Measurements from ENCODE around the gene AARS1.
A peak's percentile ranks its signal among the peaks of the same experiment; 100 is the strongest.
"Not testable (repeated sequence)": the region's sequence is repeated elsewhere in the genome, so short reads cannot be mapped to it uniquely, and the experiment has no call there.

Gene AARS1

DNA sequence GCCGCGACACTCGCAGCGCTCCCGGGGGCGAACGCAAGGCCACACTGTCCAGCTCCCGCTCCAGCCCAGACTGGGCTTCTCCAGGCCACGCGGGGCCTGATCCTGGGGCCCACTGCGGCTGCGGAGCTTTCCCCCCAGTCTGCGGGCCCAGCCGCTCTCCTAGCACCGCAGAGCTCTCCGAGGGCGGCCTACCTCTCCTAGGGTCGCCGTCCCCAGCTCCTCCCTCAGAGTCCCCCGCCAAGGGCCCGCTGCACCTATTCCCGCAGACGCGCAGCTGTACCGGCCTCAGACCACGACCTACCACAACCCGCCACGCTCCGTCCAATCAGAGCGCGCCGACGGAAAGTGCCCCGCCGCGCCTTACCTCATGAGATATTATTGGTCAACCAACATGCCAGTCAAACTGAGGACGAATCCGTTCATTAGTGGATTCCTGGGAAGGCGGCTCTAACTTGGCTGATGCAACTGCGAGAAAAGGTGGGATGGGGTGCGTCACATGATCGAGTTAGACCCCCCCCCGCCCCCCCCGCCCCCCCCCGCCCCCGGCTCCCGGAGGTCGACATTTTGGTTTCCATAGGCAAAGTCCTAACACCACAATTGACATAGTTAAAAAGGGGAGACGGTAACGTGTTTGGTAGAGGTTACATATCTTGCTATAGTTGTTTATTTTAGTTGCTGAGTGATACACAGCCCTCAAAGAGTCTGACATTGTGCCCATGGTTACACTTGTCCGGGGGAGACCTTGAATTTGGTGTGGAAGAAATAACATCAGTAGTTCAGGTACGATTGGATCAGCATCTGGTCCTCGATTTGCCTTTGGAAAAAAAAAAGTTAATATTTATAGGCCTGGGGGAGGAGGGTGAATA lies at the start of gene AARS1:
Gene AARS1, minus strand, starts transcription at position 278 of the 866 bp plus-strand sequence. CDS start 6,743 bp downstream, outside the sequence.
- peak; percentile 99 for DNase-seq

DNA sequence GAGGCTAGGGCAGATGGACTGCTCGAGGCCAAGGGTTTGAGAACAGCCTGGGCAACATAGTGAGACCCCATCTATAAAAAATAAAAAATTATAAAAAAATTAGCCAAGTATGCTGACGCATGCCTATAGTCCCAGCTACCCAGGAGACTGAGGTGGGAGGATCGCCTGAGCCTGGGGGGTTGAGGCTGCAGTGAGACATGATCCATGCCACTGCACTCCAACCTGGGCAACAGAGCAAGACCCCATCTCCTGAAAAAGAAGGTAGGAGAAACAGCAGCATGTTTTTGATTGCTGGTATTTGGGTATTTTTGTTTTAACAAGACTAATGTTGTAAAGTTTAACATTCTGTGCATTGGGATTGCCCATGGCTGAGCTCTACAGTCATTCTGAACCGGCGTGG lies 48.5 kb upstream of the AARS1 start:
- DNase-seq = no peak

DNA sequence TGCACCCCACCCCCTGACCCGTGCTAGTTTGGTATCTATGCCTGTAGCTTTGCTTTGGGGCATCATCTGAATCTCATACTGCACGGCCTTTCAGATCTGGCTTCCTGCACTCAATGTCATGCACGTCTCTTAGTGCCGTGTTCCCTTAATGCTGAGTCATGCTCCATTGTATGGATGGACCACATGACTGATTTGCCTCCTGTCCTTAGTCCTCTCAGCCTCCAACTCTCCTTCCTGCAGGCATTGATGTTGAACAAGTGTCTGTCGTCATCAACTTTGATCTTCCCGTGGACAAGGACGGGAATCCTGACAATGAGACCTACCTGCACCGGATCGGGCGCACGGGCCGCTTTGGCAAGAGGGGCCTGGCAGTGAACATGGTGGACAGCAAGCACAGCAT lies 43.4 kb upstream of the AARS1 start:
- not testable (repeated sequence) for DNase-seq

DNA sequence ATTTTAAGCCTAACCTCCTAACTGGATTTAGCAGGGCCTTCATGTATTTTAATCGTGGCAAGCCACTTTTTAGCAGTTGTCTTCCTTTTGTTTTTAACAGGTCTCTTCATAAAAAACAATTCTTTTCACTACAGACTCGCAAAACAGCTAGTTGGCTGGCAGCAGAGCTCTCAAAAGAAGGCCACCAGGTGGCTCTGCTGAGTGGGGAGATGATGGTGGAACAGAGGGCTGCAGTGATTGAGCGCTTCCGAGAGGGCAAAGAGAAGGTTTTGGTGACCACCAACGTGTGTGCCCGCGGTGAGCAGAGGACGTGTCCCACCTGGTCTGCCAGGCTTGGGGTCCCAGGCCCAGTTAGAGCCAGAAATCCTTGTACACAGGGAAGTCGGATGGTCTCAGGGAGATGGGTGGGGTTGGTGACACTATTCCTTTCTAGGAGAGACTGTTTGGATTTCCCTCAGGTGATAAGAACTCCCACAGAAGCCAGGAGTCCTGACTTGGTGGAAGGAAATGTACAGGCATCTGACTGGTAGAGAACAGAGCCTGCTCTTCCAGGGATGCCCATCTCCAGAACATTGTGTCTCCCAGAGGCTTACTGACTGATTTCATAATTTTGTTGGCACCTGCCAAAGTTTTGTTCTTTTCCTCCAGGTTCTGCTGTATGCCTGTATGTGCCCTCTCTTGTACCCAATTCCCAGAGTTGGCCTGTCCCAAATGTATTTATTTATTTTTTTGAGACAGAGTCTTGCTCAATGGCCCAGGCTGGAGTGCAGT lies 42.5 kb upstream of the AARS1 start:
- peak; percentile 19 for DNase-seq

DNA sequence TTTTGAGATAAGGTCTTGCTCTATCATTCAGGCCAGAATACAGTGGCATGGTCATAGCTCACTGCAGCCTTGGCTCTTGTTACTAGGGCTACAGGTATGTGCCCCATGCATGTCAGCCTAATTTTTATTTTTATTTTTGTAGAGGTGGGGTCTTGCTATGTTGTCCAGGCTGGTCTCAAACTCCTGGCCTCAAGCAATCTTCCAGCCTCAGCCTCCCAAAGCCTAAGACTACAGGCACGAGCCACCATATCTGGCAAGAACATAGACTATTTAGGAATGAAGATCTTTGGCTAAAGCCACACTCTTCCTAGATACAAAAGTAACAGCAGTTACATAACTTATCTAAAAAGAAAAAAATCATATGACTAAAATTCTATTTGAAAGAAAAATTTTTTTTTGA lies 41.8 kb upstream of the AARS1 start:
- DNase-seq = no peak

DNA sequence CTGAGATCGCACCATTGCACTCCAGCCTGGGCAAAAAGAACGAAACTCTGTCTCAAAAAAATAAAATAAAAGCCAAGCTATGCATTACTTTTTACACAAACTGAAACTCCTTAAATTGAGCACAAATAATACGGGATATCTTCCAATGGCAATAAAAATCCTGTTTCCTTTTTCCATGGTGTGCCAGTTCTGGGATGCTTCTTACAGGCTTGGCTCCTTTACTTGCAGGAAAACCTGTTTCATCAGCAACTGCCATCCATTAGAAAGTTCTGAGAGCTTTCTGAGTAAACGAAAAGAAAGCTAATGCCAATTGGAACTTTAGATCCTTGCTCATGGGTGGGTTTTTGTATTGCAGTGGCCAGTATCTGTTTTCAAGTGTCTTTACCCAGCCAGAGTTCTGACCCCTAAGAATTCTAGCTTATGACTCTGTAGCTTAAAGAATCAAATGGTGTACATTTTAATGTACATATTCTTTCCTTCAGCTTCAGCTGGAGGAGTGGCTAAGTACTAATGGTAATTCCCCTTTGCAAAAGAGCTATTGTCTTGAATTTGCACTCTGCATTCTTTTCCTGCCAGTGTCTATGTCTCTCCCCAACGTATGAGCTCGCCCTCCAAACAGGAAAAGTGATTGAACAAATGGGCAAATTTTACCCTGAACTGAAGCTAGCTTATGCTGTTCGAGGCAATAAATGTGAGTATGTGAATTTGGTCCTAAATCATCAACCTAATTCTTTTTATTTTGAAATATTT lies 35.9 kb upstream of the AARS1 start:
- no peak for DNase-seq

DNA sequence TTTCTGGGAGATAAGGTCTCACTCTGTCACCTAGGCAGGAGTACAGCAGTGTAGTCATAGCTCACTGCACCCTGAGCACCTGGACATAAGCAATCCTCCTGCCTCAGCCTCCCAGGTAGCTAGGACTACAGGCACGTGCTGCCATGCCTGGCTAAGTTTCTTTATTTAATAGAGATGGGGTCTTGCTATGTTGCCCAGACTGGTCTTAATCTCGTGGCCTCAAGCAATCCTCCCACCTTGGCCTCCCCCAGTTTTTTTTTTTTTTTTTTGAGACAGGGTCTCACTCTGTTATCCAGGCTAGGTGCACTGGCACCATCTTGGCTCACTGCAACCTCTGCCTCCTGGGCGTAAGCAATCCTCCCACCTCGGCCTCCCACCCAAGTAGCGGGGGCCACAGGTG lies 30.8 kb upstream of the AARS1 start:
- no peak for DNase-seq

DNA sequence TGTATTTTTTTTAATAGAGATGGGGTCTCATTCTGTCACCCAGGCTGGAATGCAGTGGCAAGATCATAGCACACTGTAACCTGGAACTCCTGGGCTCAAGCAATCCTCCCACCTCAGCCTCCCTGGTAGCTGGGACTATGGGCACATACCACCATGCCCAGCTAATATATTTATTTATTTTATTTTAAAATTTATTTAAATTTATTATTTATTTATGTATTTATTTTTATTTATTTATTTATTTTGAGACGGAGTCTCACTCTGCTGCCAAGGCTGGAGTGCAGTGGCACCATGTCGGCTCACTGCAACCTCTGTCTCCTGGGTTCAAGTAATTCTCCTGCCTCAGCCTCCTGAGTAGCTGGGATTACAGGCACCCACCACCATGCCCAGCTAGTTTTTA lies 18.4 kb upstream of the AARS1 start:
- DNase-seq = not testable (repeated sequence)

DNA sequence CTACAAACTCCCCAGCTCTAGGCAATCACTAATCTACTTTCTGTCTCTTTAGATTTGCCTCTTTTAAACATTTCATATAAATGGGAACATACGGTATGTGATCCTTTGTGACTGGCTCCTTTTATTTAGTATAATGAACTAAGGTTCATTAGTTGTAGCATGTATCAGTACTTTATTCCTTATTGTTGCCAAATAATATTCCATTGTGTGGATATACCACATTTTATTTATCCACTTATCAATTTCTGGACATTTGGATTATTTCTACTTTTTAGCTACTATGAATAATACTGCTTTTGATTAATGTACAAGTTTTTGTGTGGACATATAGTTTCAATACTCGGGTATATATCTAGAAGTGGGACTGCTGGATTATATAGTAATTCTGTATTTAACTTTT lies 17.6 kb upstream of the AARS1 start:
- DNase-seq = no peak

DNA sequence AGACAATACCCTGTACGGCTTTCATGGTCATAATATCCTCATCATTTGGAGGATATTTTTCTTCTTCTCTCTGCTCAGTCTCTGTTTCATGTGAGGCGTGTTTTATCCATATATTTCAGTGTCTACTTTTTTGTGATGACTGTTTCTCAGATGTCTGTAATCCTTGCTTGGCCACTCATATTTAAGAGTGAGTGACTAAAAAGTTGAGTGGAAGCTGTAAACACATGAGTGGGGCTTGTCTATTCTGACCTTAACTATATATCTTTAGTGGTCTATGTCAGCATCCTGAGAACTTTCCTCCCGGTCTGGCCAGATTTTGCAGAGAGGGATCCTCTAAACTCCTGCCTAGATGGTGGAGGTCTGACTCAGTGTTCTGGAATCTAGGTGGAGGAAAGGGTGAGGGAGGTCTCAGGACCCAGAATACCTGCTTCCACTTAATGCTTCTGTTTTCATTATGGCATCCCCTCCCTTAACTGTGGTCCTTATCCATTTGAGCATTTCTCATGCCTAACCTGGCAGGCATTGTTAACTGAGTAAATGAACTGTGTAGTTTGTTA lies 15.7 kb upstream of the AARS1 start:
- no peak for DNase-seq

DNA sequence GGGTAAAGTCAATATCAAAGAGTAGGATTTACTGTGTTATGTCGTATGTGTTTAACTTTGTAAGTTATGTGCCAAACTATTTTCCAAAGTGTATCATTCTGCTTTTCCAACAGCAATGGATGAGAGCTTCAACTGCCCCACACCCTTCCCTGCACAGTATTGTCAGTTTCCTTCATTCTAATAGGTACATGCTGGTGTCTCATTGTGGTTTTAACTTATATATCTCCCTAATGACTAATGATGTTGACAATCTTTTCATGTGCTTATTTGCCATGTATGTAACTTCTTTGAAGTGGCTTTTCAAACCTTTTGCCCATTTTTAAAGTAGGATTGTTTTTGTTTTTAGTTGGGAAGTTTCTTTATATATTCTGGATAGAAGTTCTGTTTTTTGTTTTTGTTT lies 13.4 kb upstream of the AARS1 start:
- no peak for DNase-seq

DNA sequence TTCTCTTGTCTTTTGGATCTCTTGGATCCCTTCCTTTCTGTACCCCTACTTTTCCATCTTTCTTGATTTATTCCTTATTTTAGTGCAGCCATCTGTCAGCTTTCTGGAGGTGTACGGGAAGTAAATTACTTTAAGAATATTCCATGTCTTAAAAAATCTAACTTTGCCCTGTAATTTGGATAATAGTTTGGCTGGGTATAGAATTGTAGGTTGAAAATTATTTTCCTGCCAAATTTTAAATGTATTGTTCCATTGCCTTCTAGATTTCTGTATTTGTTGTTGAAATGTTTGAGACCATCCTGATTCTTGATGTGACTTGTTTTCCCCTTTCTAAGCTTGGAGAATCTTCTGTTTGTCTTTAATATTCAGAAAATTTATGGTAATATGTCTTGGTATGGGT lies 11.8 kb upstream of the AARS1 start:
- DNase-seq = no peak

DNA sequence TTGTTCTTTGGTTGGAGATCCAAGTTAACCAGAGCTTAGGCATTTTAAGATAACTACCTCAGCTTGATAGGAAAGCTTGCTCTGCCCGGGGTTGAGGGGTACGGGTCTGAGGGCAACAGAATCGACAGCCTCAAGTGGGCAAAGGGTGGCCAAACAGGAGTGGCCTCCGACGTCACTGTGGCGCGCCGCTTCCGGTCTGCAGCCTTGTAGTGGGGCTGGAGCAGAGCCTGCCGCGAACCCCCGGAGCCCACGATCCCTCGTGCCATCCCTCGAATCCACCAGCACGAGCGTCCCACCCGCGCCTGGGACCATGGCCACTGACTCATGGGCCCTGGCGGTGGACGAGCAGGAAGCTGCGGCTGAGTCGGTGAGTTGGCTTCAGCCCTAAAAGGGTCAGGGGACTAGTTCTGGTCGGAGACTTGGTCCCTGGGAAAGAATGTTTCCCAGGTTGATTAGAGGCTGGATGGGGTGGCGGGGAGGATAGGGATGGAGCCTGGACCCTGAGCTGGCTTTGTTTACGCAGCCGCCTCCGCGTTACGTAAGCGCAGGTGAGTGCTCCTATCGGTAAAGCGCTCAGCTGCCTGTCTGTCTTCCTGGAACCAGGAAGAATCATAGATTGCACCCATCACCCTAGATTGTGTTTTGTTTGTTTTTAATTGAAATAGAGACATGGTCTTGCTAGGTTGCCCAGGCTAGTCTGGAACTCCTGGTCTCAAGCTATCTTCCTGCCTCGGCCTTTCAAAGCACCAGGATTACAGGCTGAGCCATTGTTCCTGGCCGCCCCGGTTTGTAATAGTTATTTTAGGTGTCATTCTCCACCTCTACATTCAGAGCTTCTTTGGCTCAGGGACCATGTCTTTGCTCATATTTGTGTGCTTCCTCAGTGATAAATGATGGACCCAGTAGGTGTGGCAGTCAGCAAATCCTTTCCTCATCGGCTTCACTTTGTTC lies 10.0 kb upstream of the AARS1 start, which contains the start of gene DDX19B:
Gene DDX19B, plus strand, starts transcription at position 199 of the 951 bp plus-strand sequence. Its CDS starts 112 bp downstream, at position 311.
- DNase-seq = peak; percentile 70

DNA sequence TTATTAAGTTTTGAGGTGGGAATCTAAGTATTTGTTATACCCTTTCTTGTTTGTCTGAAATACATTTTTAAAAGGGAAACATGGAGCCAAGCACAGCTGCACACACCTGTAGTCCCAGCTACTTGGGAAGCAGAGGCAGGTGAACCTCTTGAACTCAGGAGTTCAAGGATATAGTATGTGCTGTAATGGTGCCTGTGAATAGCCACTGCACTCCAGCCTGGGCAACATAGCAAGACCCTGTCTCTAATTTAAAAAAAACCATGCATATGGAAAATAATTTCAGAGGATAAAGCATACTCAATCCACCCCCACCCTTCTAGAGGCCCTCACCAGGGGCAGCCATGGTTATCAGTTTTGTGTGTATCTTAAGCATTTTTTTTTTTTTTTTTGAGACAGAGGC lies 6.3 kb upstream of the AARS1 start:
- no peak for DNase-seq

DNA sequence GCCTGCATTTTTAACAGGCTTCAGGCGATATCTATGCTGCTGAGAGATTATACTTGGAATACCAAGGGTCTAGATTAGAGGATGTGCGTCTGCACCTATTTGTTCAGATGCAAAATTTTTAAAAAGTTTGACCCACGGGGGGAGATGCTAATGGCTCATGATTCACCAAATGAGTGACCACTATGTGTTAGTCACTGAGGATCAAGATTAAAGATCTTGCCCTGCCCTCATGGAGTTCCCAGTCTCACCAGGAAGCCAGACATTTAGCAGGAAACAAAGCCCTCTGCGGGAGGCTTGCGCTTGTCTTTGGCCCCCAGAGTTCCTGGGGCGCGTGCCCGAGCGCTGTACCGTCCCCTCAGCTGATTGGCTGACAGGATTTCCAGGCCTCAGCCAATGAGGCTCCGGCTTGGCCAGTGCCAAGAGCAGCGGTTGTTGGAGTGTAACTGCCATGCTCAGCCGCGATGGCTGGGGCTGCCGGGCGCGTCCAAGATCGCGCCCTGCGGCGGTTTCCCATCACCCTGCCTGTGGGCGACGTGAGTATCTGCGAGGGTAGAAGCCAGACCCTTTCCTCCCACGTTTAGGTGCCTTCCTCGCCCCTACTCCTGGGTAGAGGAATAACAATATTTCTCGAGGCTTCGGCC lies 5.2 kb upstream of the AARS1 start:
- no peak for DNase-seq

DNA sequence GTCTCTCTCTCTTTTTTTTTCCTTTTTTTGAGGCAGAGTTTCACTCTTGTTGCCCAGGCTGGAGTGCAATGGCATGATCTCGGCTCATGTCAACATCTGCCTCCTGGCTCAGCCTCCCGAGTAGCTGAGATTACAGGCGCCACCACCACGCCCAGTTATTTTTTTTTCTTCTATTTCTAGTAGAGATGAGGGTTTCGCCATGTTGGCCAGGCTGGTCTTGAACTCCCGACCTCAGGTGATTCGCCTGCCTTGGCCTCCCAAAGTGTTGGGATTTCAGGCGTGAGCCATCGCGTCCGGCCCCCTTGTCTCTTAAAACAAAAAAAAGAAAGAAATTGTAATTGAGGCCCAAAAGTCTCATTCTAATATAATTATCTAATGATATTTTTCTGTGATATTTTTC lies 2.8 kb upstream of the AARS1 start:
- DNase-seq = not testable (repeated sequence)

DNA sequence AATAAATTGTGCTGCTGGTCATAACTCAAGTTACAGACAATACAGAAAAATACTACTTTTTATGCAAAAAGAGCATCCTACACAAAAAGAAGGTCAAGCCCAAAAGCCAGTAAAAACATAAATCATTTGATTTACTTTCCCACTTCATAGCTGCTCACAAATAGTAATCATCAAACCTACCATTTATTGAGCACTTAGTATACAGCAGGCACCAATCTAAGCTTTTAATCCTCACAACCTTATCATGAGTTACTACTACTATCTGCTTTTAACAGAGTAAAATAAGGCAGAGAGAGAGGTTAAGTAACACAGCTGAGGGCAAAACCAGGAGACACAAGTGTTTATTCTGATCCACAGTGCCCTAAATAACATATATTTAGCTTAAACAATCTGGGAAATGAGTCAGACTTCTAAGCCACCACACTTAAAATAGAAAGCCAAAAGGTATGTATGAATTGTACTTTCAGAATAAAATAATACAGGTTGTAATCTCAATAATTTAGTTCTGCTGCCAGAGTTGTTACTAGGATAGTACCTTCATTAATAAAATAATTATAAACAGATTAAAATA lies 1.7 kb upstream of the AARS1 start:
- DNase-seq = no peak

DNA sequence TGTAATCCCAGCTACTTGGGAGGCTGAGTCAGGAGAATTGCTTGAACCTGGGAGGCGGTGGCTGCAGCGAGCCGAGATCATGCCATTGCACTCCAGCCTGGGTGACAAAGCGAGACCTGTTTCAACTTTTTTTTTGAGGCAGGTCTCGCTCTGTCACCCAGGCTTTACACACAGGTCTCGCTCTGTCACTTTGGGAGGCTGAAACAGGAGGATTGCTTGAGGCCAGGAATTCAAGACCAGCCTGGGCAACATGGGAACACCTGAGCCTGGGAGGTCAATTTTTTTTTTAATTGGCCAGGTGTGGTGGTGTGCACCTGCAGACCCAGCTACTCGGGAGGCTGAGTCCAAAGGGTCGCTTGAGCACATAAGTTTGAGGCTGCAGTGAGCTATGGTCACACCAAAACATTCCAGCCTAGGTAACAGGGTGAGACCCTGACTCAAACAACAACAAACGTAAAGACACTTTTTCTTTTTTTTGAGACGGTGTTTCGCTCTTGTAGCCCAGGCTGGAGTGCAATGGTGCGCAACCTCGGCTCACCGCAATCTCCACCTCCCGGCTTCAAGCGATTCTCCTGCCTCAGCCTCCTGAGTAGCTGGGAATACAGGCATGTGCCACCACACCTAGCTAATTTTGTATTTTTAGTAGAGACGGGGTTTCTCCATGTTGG lies 1.9 kb downstream of the AARS1 start:
- DNase-seq = not testable (repeated sequence)

DNA sequence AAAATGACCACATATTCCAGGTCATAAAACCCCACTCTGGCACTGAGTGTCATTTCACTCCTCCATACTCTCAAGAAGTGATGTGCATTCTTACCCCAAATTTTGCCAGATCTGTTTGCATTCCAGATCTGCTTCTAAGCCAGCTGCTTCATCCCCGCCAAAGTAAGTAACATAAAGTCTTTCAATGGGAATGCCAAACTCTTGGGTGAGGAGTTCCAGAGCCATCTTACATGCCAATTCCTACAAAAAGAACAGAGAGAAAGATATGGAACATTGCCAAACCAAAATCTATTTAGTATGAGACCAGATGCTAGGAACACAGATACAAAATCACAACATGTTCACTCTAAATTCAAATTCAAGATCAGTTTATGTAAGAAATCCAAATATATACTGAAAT lies 12.9 kb downstream of the AARS1 start:
- no peak for DNase-seq

DNA sequence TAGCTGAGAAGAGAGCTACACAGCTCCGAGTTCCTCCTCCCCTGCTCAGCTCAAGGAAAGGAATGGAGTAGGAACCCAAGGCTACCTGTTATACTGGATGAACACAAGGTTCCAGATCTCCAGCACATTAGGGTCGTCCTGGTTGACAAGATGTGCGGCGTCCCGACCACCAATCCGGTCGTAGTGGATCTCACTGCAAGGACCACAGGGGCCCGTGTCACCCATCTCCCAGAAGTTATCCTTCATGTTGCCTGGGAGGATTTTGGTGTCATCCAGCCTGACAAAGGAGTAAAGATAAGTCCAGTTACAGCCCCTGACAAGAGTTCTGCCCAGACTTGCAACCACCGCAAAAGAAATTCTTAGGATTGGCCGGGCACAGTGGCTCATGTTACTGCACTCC lies 17.6 kb downstream of the AARS1 start:
- no peak for DNase-seq
